HL-60 (cell line): ENCODE results near the gene CPLANE1.

Experiments
- DNase-seq, 2 experiments: peaks; one replicate each; pipeline ENCODE4 v3.0.0-alpha.2; 2010 to 2020; ENCODE audit warnings: low read depth in 1 of 2, low spot score in 1 of 2
- H3K27ac ChIP-seq: fragments of 250-450 bp; sonication (Bioruptor Pico); replicated peaks from 2 replicates; pipeline ENCODE4 v1.5.1; 2020; ENCODE audit warnings: mild to moderate bottlenecking, moderate library complexity
- H3K27me3 ChIP-seq: fragments of 250-450 bp; sonication (Bioruptor Pico); 2 replicates; pipeline ENCODE4 v1.5.1; 2021; ENCODE audit warnings: mild to moderate bottlenecking, moderate library complexity; ENCODE audit not compliant: insufficient read depth, poor library complexity, severe bottlenecking
- H3K4me3 ChIP-seq: replicated peaks from 2 replicates; pipeline ENCODE4 v1.5.1; 2011; ENCODE audit warnings: mild to moderate bottlenecking, control low read depth, low read length; ENCODE audit not compliant: insufficient read depth
- GABPA ChIP-seq: IDR thresholded peaks from 2 replicates; pipeline ENCODE4 v1.6.1; 2012; ENCODE audit warnings: low read depth
- POLR2AphosphoS5 ChIP-seq: IDR thresholded peaks from 2 replicates; pipeline ENCODE4 v1.6.1; 2012; ENCODE audit warnings: low read depth
- SPI1 ChIP-seq: IDR thresholded peaks from 2 replicates; pipeline ENCODE4 v1.6.1; 2012; ENCODE audit warnings: low read depth, mild to moderate bottlenecking, borderline replicate concordance
- TF ChIP-seq, protein P1 (sequence below): IDR thresholded peaks from one replicate; pipeline ENCODE4 v1.5.1; 2011; ENCODE audit warnings: low read length, control low read depth, inconsistent platforms; ENCODE audit not compliant: insufficient read depth
- TF ChIP-seq, protein P2 (sequence below): IDR thresholded peaks from 2 replicates; pipeline ENCODE4 v1.6.1; 2012; ENCODE audit warnings: low read depth; ENCODE audit not compliant: insufficient replicate concordance

CPLANE1 gene

GRCh38 chr5:37189355-37189754 is 59.8 kb downstream of the CPLANE1 start:
- no peak overlapping the region for H3K4me3 ChIP-seq
- TF ChIP-seq, protein P1, sequence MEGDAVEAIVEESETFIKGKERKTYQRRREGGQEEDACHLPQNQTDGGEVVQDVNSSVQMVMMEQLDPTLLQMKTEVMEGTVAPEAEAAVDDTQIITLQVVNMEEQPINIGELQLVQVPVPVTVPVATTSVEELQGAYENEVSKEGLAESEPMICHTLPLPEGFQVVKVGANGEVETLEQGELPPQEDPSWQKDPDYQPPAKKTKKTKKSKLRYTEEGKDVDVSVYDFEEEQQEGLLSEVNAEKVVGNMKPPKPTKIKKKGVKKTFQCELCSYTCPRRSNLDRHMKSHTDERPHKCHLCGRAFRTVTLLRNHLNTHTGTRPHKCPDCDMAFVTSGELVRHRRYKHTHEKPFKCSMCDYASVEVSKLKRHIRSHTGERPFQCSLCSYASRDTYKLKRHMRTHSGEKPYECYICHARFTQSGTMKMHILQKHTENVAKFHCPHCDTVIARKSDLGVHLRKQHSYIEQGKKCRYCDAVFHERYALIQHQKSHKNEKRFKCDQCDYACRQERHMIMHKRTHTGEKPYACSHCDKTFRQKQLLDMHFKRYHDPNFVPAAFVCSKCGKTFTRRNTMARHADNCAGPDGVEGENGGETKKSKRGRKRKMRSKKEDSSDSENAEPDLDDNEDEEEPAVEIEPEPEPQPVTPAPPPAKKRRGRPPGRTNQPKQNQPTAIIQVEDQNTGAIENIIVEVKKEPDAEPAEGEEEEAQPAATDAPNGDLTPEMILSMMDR = no peak
- TF ChIP-seq, protein P2, sequence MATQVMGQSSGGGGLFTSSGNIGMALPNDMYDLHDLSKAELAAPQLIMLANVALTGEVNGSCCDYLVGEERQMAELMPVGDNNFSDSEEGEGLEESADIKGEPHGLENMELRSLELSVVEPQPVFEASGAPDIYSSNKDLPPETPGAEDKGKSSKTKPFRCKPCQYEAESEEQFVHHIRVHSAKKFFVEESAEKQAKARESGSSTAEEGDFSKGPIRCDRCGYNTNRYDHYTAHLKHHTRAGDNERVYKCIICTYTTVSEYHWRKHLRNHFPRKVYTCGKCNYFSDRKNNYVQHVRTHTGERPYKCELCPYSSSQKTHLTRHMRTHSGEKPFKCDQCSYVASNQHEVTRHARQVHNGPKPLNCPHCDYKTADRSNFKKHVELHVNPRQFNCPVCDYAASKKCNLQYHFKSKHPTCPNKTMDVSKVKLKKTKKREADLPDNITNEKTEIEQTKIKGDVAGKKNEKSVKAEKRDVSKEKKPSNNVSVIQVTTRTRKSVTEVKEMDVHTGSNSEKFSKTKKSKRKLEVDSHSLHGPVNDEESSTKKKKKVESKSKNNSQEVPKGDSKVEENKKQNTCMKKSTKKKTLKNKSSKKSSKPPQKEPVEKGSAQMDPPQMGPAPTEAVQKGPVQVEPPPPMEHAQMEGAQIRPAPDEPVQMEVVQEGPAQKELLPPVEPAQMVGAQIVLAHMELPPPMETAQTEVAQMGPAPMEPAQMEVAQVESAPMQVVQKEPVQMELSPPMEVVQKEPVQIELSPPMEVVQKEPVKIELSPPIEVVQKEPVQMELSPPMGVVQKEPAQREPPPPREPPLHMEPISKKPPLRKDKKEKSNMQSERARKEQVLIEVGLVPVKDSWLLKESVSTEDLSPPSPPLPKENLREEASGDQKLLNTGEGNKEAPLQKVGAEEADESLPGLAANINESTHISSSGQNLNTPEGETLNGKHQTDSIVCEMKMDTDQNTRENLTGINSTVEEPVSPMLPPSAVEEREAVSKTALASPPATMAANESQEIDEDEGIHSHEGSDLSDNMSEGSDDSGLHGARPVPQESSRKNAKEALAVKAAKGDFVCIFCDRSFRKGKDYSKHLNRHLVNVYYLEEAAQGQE = no peak
- no peak for TF ChIP-seq POLR2AphosphoS5
- TF ChIP-seq SPI1 = no peak
- no peak for TF ChIP-seq GABPA
- DNase-seq = no peak
- H3K27ac ChIP-seq = no peak overlapping the region
- H3K27me3 ChIP-seq = no peaks in the 10 kb centered on the region

- no peak for TF ChIP-seq GABPA
- no peak for DNase-seq
- Histone ChIP-seq H3K27me3 (no peaks in the 10 kb centered on the region), H3K27ac (no peak overlapping the region), H3K4me3 (no peak overlapping the region)
Observed at GRCh38 chr5:37187465-37187977, 61.7 kb downstream of the CPLANE1 start.

DNA sequence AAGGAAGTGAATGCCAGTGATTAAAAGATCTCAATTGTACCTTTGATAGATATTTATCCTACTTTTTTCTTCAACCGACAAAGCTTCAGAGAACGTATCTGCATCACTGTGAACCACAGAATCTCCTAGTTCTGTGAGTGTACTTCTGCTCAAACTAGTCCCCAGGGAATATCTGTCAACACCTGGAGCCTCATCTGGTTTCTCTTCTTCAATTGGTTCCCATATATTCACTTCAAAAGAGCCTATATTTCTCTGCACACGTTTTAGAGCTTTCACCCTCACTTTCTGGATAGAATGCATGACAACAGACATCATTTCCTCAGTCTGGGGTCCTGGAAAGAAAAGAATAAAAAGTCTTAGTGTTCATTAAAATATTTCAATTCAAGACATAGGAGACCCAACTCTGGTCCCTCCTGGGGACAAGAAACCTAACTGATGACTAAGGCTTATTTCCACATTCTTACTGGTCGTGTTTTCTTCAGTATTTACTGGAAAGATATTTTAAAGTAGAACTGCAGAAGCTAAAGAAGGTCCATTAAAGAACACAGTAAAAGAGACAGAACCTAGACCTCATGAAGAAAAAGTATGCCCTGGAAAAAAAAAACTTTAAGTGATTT is 64.3 kb downstream of the CPLANE1 start:
- DNase-seq = no peak
- no peak overlapping the region for H3K27ac ChIP-seq
- no peak overlapping the region for H3K4me3 ChIP-seq
- TF ChIP-seq GABPA (no peak), SPI1 (no peak), POLR2AphosphoS5 (no peak)
- TF ChIP-seq, protein P1 = no peak
- TF ChIP-seq, protein P2 = no peak
- no peaks in the 10 kb centered on the region for H3K27me3 ChIP-seq

DNA sequence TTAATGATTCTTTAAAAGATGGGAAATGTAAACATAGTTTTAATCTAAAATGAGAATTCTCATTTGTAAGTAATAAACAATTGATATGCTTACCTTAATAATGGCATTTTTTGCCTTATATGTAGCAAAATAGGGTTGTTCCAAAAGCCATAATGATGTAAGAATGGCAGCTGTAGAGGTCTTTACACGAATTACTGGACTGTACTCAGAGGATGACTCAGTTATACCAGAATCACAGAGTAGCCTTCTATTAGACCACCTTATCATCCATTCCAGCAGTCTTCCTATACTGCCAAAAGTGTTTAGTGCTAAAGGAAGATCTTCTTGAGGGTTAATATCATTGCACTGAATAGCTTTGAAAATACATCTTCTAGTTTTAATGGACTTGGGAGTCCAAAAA is 66.5 kb downstream of the CPLANE1 start:
- Histone ChIP-seq H3K4me3 (no peak overlapping the region), H3K27ac (no peak overlapping the region), H3K27me3 (no peaks in the 10 kb centered on the region)
- DNase-seq = no peak
- TF ChIP-seq, protein P2 = no peak
- TF ChIP-seq GABPA = no peak
- TF ChIP-seq POLR2AphosphoS5 = no peak
- TF ChIP-seq SPI1 = no peak
- TF ChIP-seq, protein P1 = no peak
